ENCODE results near the gene AHNAK. TPM values are rescaled to one million over a fixed set of nuclear protein-coding genes. Genes with fewer than 3 reads are reported as not detected.
A peak's percentile ranks its signal among the peaks of the same experiment; 100 is the strongest.

Gene AHNAK
- polyA plus RNA-seq, 1 donor = 134 TPM

DNA sequence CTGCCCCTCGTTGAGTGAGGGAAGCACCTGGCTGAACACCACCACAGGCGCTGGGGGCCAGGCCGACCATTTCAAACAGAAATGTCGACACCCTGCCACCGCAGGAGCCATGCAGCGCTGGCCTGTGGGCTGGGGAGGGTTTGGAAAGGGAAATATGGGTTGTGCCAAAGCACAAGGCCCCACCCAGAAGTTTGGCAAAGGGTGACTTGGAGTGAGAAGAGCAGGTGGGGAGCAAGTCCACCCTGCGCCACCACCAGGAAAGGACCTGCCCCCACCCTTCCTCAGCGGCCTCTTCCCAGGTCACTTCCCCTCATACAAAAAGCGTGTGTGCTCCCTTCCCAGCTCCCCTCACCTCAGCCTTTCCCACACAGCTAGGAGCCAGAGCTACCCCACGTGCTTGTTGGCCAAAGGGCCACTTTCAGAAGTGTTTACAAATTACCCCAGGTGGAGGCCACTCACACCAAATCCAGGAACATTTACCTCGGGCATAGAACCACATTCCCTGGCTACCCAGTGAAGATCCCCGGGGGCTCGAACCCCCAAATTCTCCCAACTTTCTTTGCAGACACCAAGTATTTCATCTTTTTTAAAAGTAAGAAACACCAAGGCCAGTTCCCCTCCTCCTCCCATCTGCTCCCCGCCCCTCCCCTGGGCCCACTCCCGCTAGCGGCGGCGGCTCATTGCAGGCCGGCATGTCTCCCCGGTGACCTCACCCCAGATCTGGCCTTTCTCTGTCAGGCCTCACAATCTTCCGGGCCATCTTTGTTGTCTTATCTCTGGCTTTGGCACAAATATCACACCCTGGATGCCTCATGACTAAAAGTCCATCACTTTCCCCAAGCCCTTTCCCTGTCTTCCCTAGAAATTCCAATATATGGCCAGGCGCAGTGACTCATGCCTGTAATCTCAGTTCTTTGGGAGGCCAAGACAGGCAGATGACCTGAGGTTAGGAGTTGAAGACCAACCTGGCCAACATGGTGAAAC is 148.3 kb downstream of the AHNAK start:
- H3K27me3 ChIP-seq (ENCODE audit: control insufficient read depth, insufficient read depth, low read length) = no peaks in the 10 kb centered on the region
- DNase-seq = peak in 1 of 2 donors; percentile 50
- H3K9me3 ChIP-seq (ENCODE audit: control insufficient read depth, low read depth, low read length) = no peaks in the 10 kb centered on the region
- H3K4me1 ChIP-seq (ENCODE audit: control insufficient read depth, insufficient read depth, low read length) = peaks cover 31% of the 10 kb centered on the region
- H3K36me3 ChIP-seq (ENCODE audit: control insufficient read depth, insufficient read depth, low read length) = no peaks in the 10 kb centered on the region
- 40% methylated on average over 1 of the region's 22 CpGs for WGBS (ENCODE audit: insufficient coverage, low lambda C conversion rate)
- H3K27ac ChIP-seq (ENCODE audit: low read length) = no peak overlapping the region
- H3K4me3 ChIP-seq (ENCODE audit: low read length) = no peak overlapping the region

GRCh38 chr11:62395885-62396551 is 150.6 kb downstream of the AHNAK start:
- Histone ChIP-seq H3K4me3 (ENCODE audit: low read length) (no peak overlapping the region), H3K27ac (ENCODE audit: low read length) (no peak overlapping the region), H3K27me3 (ENCODE audit: control insufficient read depth, insufficient read depth, low read length) (no peaks in the 10 kb centered on the region), H3K9me3 (ENCODE audit: control insufficient read depth, low read depth, low read length) (no peaks in the 10 kb centered on the region), H3K4me1 (ENCODE audit: control insufficient read depth, insufficient read depth, low read length) (peaks cover 34% of the 10 kb centered on the region), H3K36me3 (ENCODE audit: control insufficient read depth, insufficient read depth, low read length) (no peaks in the 10 kb centered on the region)
- 100% methylated on average over 1 of the region's 10 CpGs for WGBS (ENCODE audit: insufficient coverage, low lambda C conversion rate)
- no peak for DNase-seq

- DNase-seq = peak; percentile 66 to 70
- Histone ChIP-seq H3K4me1 (ENCODE audit: control insufficient read depth, insufficient read depth, low read length) (peaks cover 31% of the 10 kb centered on the region), H3K4me3 (ENCODE audit: low read length) (no peak overlapping the region), H3K27me3 (ENCODE audit: control insufficient read depth, insufficient read depth, low read length) (no peaks in the 10 kb centered on the region), H3K27ac (ENCODE audit: low read length) (peak overlapping the region; percentile 22), H3K9me3 (ENCODE audit: control insufficient read depth, low read depth, low read length) (no peaks in the 10 kb centered on the region), H3K36me3 (ENCODE audit: control insufficient read depth, insufficient read depth, low read length) (no peaks in the 10 kb centered on the region)
- WGBS (ENCODE audit: insufficient coverage, low lambda C conversion rate) = 37% methylated on average over 4 of the region's 14 CpGs
Observed at GRCh38 chr11:62394825-62395538, 151.6 kb downstream of the AHNAK start.

DNA sequence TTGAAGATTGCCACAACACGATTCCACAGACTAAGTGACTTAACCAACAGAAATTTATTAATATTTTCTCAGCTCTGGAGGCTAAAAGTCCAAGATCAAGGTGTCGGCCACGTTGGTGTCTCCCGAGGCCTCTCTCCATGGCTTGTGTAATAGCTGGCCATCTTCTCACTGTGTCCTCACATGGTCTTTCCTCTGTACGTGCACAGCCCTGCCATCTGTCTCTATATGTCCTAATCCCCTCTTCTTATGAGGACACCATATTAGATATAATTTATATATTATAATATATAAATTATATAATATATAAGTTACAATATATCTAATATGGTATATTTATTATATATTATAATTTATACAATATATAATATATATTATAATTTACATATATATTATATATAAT is 152.9 kb downstream of the AHNAK start:
- Histone ChIP-seq H3K4me1 (ENCODE audit: control insufficient read depth, insufficient read depth, low read length) (peaks cover 19% of the 10 kb centered on the region), H3K27ac (ENCODE audit: low read length) (no peak overlapping the region), H3K9me3 (ENCODE audit: control insufficient read depth, low read depth, low read length) (no peaks in the 10 kb centered on the region), H3K36me3 (ENCODE audit: control insufficient read depth, insufficient read depth, low read length) (no peaks in the 10 kb centered on the region), H3K27me3 (ENCODE audit: control insufficient read depth, insufficient read depth, low read length) (no peaks in the 10 kb centered on the region), H3K4me3 (ENCODE audit: low read length) (no peak overlapping the region)
- no peak for DNase-seq
- no CpG with 5 or more reads among the region's 5 CpGs for WGBS (ENCODE audit: insufficient coverage, low lambda C conversion rate)

- H3K4me3 ChIP-seq (ENCODE audit: low read length) = no peak overlapping the region
- no peak overlapping the region for H3K27ac ChIP-seq (ENCODE audit: low read length)
- H3K36me3 ChIP-seq (ENCODE audit: control insufficient read depth, insufficient read depth, low read length) = no peaks in the 10 kb centered on the region
- H3K27me3 ChIP-seq (ENCODE audit: control insufficient read depth, insufficient read depth, low read length) = no peaks in the 10 kb centered on the region
- peak in 1 of 2 donors; percentile 54 for DNase-seq
- H3K4me1 ChIP-seq (ENCODE audit: control insufficient read depth, insufficient read depth, low read length) = peaks cover 14% of the 10 kb centered on the region
- H3K9me3 ChIP-seq (ENCODE audit: control insufficient read depth, low read depth, low read length) = no peaks in the 10 kb centered on the region
- whole genome bisulfite sequencing (ENCODE audit: insufficient coverage, low lambda C conversion rate) = no CpG with 5 or more reads among the region's 12 CpGs
Observed at GRCh38 chr11:62393061-62393611, 153.5 kb downstream of the AHNAK start.

DNA sequence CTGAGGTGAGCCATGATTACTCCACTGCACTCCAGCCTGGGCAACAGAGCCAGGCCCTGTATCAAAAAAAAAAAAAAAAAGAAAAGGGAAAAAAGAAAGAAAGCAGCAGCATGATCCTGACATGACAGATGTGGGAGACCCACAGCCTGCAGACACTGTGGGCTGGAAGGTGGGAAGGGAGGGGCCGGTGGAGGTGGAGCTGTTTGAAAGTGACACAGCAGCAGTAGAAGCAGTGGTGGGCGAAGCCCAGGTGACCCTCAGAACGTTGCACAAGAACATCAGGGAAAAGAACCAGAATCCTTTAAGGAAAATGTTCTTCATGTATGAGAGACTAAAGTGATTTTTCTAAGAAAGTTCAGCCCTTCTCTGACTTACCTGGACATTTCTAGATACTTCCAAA is 154.1 kb downstream of the AHNAK start:
- no peaks in the 10 kb centered on the region for H3K36me3 ChIP-seq (ENCODE audit: control insufficient read depth, insufficient read depth, low read length)

GRCh38 chr11:62391642-62392425 is 154.8 kb downstream of the AHNAK start:
- Histone ChIP-seq H3K4me3 (ENCODE audit: low read length) (no peak overlapping the region), H3K36me3 (ENCODE audit: control insufficient read depth, insufficient read depth, low read length) (no peaks in the 10 kb centered on the region), H3K4me1 (ENCODE audit: control insufficient read depth, insufficient read depth, low read length) (peaks cover 10% of the 10 kb centered on the region), H3K27me3 (ENCODE audit: control insufficient read depth, insufficient read depth, low read length) (no peaks in the 10 kb centered on the region), H3K27ac (ENCODE audit: low read length) (no peak overlapping the region), H3K9me3 (ENCODE audit: control insufficient read depth, low read depth, low read length) (no peaks in the 10 kb centered on the region)
- 100% methylated on average over 2 of the region's 16 CpGs for WGBS (ENCODE audit: insufficient coverage, low lambda C conversion rate)
- DNase-seq = no peak

More for the DNA sequence above, 154.1 kb downstream of the AHNAK start:
- no CpG with 5 or more reads among the region's 3 CpGs for WGBS (ENCODE audit: insufficient coverage, low lambda C conversion rate)
- Histone ChIP-seq H3K27ac (ENCODE audit: low read length) (no peak overlapping the region), H3K27me3 (ENCODE audit: control insufficient read depth, insufficient read depth, low read length) (no peaks in the 10 kb centered on the region), H3K4me1 (ENCODE audit: control insufficient read depth, insufficient read depth, low read length) (peaks cover 11% of the 10 kb centered on the region), H3K9me3 (ENCODE audit: control insufficient read depth, low read depth, low read length) (no peaks in the 10 kb centered on the region), H3K4me3 (ENCODE audit: low read length) (no peak overlapping the region)
- no peak for DNase-seq

DNA sequence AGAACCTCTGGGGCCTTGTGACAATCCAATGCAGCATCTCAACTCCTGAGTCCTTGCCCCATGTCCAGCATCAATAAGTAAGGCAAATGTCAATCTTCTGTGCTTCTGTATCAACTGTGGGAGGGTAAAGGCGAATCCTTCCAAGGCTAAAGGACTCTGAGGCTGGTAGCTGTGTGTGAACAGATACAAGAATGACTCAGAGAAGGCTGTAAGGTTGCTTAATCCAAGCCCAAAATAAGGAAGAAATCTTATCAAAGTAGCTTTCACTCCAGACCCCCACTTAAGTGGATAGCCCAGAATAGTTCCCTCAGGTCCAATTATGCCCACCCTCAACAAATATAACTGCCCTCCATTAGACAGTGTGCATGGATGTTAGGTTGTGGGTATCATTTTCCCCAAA is 155.9 kb downstream of the AHNAK start:
- DNase-seq = no peak
- Histone ChIP-seq H3K4me1 (ENCODE audit: control insufficient read depth, insufficient read depth, low read length) (peaks cover 3% of the 10 kb centered on the region), H3K9me3 (ENCODE audit: control insufficient read depth, low read depth, low read length) (no peaks in the 10 kb centered on the region), H3K27me3 (ENCODE audit: control insufficient read depth, insufficient read depth, low read length) (no peaks in the 10 kb centered on the region), H3K4me3 (ENCODE audit: low read length) (no peak overlapping the region), H3K27ac (ENCODE audit: low read length) (no peak overlapping the region), H3K36me3 (ENCODE audit: control insufficient read depth, insufficient read depth, low read length) (no peaks in the 10 kb centered on the region)
- no CpG with 5 or more reads among the region's 1 CpG for WGBS (ENCODE audit: insufficient coverage, low lambda C conversion rate)

GRCh38 chr11:62390237-62390636 is 156.4 kb downstream of the AHNAK start:
- Histone ChIP-seq H3K27ac (ENCODE audit: low read length) (no peak overlapping the region), H3K9me3 (ENCODE audit: control insufficient read depth, low read depth, low read length) (no peaks in the 10 kb centered on the region), H3K4me3 (ENCODE audit: low read length) (no peak overlapping the region), H3K4me1 (ENCODE audit: control insufficient read depth, insufficient read depth, low read length) (peaks cover 3% of the 10 kb centered on the region), H3K27me3 (ENCODE audit: control insufficient read depth, insufficient read depth, low read length) (no peaks in the 10 kb centered on the region), H3K36me3 (ENCODE audit: control insufficient read depth, insufficient read depth, low read length) (no peaks in the 10 kb centered on the region)
- WGBS (ENCODE audit: insufficient coverage, low lambda C conversion rate) = no CpG with 5 or more reads among the region's 5 CpGs
- no peak for DNase-seq
